HG02571 (cell line): ENCODE measurements around the gene BST1.
"Not testable (repeated sequence)": the region's sequence is repeated elsewhere in the genome, so short reads cannot be mapped to it uniquely, and the experiment has no call there.

Experiments
- ATAC-seq: cut with Tn5 transposase; IDR thresholded peaks from one replicate; pipeline ENCODE4 v1.9.1; 2021; ENCODE audit warnings: mild to moderate bottlenecking, moderate library complexity; ENCODE audit not compliant: unreplicated experiment

Gene BST1

GRCh38 chr4:15707363-15707715 is 4.5 kb downstream of the BST1 start:
- no peak for ATAC-seq

- no peak for ATAC-seq
Observed at GRCh38 chr4:15711762-15712161, 8.9 kb downstream of the BST1 start.

- ATAC-seq, result no peak
Observed at GRCh38 chr4:15712214-15712613, 9.3 kb downstream of the BST1 start.

- no peak for ATAC-seq
Observed at GRCh38 chr4:15714141-15714540, 11.3 kb downstream of the BST1 start.

GRCh38 chr4:15714646-15715435 is 12.0 kb downstream of the BST1 start:
- ATAC-seq, result no peak

- ATAC-seq, result no peak
Observed at GRCh38 chr4:15716115-15716514, 13.2 kb downstream of the BST1 start.

- ATAC-seq, result no peak
Observed at GRCh38 chr4:15717086-15717485, 14.2 kb downstream of the BST1 start.

GRCh38 chr4:15717657-15718416 is 15.0 kb downstream of the BST1 start:
- no peak for ATAC-seq

- no peak for ATAC-seq
Observed at GRCh38 chr4:15718465-15718864, 15.6 kb downstream of the BST1 start.

- ATAC-seq, result no peak
Observed at GRCh38 chr4:15718959-15719358, 16.1 kb downstream of the BST1 start.

GRCh38 chr4:15719506-15719905 is 16.6 kb downstream of the BST1 start:
- ATAC-seq, result no peak

GRCh38 chr4:15720851-15721250 is 18.0 kb downstream of the BST1 start:
- ATAC-seq, result no peak

GRCh38 chr4:15725608-15726007 is 22.7 kb downstream of the BST1 start:
- no peak for ATAC-seq

- ATAC-seq, result no peak
Observed at GRCh38 chr4:15729910-15730533, 27.2 kb downstream of the BST1 start.

- not testable (repeated sequence) for ATAC-seq
Observed at GRCh38 chr4:15733061-15733460, 30.2 kb downstream of the BST1 start.

- no peak for ATAC-seq
Observed at GRCh38 chr4:15735536-15735935, 32.7 kb downstream of the BST1 start.

GRCh38 chr4:15736514-15737050 is 33.7 kb downstream of the BST1 start:
- no peak for ATAC-seq

GRCh38 chr4:15737255-15737654 is 34.4 kb downstream of the BST1 start:
- no peak for ATAC-seq

GRCh38 chr4:15738877-15739276 is 36.0 kb downstream of the BST1 start:
- ATAC-seq, result no peak

- ATAC-seq, result no peak
Observed at GRCh38 chr4:15740764-15741404, 38.0 kb downstream of the BST1 start.

- no peak for ATAC-seq
Observed at GRCh38 chr4:15742083-15742582, 39.3 kb downstream of the BST1 start.
